IPS-15b (cell line): ENCODE data around the gene SURF4.
"Not testable (repeated sequence)": the region's sequence is repeated elsewhere in the genome, so short reads cannot be mapped to it uniquely, and the experiment has no call there.

ENCODE experiments used
- H3K27me3 ChIP-seq: one replicate; pipeline ENCODE4 v1.6.1; 2013; ENCODE audit warnings: low read length; ENCODE audit not compliant: control insufficient read depth, insufficient read depth
- H3K36me3 ChIP-seq: one replicate; pipeline ENCODE4 v1.6.1; 2013; ENCODE audit warnings: low read length; ENCODE audit not compliant: control insufficient read depth, insufficient read depth
- H3K4me1 ChIP-seq: one replicate; pipeline ENCODE4 v1.6.1; 2013; ENCODE audit warnings: mild to moderate bottlenecking, low read length; ENCODE audit not compliant: control insufficient read depth, insufficient read depth
- H3K4me3 ChIP-seq: one replicate; pipeline ENCODE4 v1.5.1; 2013; ENCODE audit warnings: low read depth, low read length
- H3K9ac ChIP-seq: one replicate; pipeline ENCODE4 v1.6.1; 2013; ENCODE audit warnings: low read depth, mild to moderate bottlenecking, low read length
- H3K9me3 ChIP-seq: one replicate; pipeline ENCODE4 v1.6.1; 2013; ENCODE audit warnings: mild to moderate bottlenecking, low read length; ENCODE audit not compliant: control insufficient read depth, insufficient read depth

The SURF4 gene

DNA sequence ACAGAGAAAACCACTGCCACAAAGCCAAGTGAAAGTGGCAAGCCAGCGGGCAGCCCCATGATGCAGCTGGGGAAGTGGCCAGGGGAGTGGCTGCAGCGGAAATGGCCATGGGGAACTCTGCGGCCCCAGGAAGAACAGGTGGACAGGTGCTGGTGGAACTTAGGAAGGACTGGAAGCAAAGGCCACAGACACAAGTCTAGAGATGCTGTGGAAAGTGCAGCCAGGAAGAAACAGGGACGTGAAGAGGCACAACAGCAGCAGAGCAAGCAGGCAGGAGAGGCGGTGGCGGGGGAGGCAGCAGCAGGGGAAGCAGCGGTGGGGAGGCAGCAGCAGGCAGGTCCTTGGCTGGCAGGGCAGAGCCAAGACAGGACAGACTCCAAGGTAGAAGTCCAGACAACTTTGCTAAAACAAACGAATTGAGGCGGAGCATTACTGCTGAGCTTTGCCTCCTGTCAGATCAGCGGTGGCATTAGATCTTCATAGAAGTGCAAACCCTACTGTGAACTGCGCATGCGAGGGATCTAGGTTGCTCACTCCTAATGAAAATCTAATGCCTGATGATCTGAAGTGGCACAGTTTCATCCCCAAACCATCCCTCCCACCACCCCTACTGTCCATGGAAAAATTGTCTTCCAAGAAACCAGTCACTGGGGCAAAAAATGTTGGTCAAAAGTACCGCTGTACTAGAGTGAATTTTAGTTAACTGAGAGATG is 51.7 kb downstream of the SURF4 start:
- no peaks in the 10 kb centered on the region for H3K9me3 ChIP-seq
- H3K27me3 ChIP-seq = no peaks in the 10 kb centered on the region
- H3K4me1 ChIP-seq = no peaks in the 10 kb centered on the region
- no peaks in the 10 kb centered on the region for H3K36me3 ChIP-seq
- H3K4me3 ChIP-seq = no peak overlapping the region
- H3K9ac ChIP-seq = no peak overlapping the region

DNA sequence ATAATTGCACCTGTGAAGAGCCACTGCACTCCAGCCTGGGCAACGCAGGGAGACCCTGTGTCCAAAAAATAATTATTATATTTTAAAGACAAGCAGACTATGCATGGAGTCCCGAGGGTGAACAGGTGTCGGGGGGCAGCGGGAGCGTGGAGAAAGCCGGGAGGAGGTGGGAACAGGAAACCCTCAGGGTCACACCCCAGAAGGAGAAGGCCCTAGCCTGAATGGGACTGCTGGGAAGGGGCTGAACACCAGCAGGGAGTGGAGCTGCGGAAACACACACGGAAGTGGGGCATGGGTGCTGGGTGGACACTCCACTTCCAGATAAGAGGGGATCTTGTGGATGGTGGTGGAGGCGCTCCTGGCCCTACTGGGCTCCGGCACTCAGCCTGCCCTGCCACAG is 52.6 kb downstream of the SURF4 start:
- Histone ChIP-seq H3K4me3 (no peak overlapping the region), H3K27me3 (no peaks in the 10 kb centered on the region), H3K36me3 (no peaks in the 10 kb centered on the region), H3K4me1 (no peaks in the 10 kb centered on the region), H3K9ac (no peak overlapping the region), H3K9me3 (no peaks in the 10 kb centered on the region)

DNA sequence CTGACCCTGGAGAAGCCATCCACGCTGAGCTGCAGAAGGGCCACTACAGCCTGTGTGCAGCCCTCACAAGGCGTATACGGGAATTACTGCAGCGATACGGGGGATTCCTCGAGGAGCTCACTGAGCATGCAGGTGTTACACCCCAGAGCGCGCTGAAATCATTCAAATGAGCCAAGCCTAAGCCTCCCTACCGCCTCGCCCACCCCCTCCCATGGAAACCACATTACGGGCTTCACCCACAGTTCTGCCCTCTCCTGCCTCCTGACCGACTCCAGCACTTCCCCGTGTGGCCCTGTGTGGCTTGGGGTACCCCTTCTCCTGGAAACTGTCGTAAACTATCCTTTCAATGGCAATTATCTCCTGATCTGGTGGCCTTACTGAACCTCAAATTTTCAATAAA is 53.2 kb downstream of the SURF4 start:
- no peaks in the 10 kb centered on the region for H3K9me3 ChIP-seq
- H3K27me3 ChIP-seq = no peaks in the 10 kb centered on the region
- H3K36me3 ChIP-seq = no peaks in the 10 kb centered on the region
- H3K9ac ChIP-seq = no peak overlapping the region
- no peaks in the 10 kb centered on the region for H3K4me1 ChIP-seq
- no peak overlapping the region for H3K4me3 ChIP-seq

DNA sequence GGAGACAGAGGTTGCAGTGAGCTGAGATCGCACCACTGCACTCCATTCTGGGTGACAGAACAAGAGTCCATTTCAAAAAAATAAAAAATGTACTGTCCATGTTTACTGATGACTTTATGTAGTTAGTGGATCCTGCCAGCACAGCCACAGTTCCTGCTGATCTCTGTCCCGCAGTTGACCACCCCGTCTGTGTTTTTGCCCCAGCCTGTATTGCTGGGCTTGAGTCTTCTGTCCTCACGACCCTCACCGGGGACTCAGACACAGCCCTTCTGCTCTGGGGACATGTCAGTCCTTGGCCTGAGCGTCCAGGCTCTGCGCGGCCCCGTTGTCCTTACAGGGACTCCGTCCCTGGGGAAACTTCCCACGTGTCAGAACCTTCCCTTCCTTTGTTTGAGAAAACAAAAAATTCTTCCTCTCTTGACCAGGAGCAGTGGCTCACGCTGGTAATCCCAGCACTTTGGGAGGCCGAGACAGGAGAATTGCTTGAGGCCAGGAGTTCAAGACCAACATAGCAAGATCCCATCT is 54.4 kb downstream of the SURF4 start:
- Histone ChIP-seq H3K4me1 (no peaks in the 10 kb centered on the region), H3K27me3 (no peaks in the 10 kb centered on the region), H3K9me3 (no peaks in the 10 kb centered on the region), H3K36me3 (no peaks in the 10 kb centered on the region), H3K4me3 (no peak overlapping the region), H3K9ac (no peak overlapping the region)

DNA sequence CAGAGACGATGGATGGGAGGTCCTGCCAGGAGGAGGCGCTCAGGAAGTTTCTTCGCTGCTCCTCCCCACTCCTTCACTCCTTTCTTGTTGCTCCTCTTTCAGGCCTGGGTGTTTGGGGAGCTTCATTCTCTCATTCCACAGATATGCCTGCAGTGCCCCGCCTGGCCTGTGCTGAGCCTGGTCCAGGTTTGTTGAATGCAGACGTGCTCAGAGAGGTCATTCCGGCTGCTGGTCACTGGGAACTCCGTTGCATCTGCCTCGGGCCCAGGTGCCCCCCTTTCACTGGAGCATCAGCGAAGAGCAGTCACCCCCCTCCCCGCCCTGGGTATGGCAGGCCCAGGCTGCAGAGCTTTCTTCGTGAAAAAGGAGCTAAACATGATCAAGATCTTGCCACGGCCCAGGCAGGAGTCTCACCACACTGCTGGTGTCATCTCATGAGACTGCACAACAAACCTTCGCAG is 55.4 kb downstream of the SURF4 start:
- Histone ChIP-seq H3K9ac (no peak overlapping the region), H3K9me3 (no peaks in the 10 kb centered on the region), H3K4me1 (no peaks in the 10 kb centered on the region), H3K4me3 (no peak overlapping the region), H3K27me3 (no peaks in the 10 kb centered on the region), H3K36me3 (no peaks in the 10 kb centered on the region)

DNA sequence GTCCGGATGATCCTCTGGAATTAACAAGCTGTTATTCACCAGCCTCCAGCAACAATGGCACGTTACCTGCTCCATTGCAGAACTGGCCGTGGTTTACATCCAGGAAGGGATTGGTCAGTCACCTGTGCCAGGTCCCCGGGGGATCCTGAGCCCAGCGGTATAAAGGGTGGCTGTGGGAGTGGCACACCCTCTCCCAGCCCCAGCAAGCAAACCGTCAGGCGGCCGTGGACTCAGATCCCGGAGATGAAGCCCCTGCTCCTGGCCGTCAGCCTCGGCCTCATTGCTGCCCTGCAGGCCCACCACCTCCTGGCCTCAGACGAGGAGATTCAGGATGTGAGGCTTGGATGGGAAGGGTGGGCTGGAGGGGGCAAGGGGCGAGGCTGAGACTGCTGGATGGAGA is 58.3 kb downstream of the SURF4 start:
- not testable (repeated sequence) for H3K9me3 ChIP-seq, H3K27me3 ChIP-seq, H3K4me1 ChIP-seq, H3K9ac ChIP-seq, H3K36me3 ChIP-seq, H3K4me3 ChIP-seq

DNA sequence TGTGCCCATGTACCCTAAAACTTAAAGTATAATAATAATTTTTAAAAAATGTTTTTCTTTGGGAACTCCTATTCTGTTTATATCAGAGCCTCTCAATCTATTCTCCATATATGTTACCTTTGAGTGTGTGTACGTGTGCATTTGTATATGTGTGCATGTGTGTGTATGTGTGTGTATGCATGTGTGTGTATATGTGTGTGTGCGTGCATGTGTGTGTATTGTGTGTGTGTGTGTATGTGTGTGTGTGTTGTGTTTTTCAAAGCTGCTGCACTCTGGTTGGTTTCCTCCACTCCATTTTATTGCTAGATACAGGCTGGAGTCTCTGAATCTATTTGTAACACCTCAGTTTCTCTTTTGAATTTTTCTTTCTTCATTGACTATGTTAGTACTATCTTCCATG is 59.9 kb downstream of the SURF4 start:
- H3K9me3 ChIP-seq = no peaks in the 10 kb centered on the region
- no peak overlapping the region for H3K9ac ChIP-seq
- no peaks in the 10 kb centered on the region for H3K36me3 ChIP-seq
- H3K4me1 ChIP-seq = no peaks in the 10 kb centered on the region
- H3K27me3 ChIP-seq = no peaks in the 10 kb centered on the region
- H3K4me3 ChIP-seq = no peak overlapping the region
